Endothelial cell of umbilical vein (primary cell): ENCODE data around the gene PPFIBP2.

ENCODE experiments used
- EZH2 ChIP-seq: IDR thresholded peaks from 2 replicates; pipeline ENCODE4 v1.6.1; 2012; ENCODE audit warnings: borderline replicate concordance, low read depth, mild to moderate bottlenecking, moderate library complexity, low read length, inconsistent platforms; ENCODE audit not compliant: severe bottlenecking
- POLR2A ChIP-seq: IDR thresholded peaks from 2 replicates; pipeline ENCODE4 v1.6.1; 2012; ENCODE audit warnings: low read depth, mild to moderate bottlenecking, control low read depth, low read length
- POLR2AphosphoS5 ChIP-seq: IDR thresholded peaks from 2 replicates; pipeline ENCODE4 v1.6.1; 2012; ENCODE audit warnings: low read depth, mild to moderate bottlenecking, control low read depth, low read length, moderate library complexity; ENCODE audit not compliant: insufficient read depth

DNA sequence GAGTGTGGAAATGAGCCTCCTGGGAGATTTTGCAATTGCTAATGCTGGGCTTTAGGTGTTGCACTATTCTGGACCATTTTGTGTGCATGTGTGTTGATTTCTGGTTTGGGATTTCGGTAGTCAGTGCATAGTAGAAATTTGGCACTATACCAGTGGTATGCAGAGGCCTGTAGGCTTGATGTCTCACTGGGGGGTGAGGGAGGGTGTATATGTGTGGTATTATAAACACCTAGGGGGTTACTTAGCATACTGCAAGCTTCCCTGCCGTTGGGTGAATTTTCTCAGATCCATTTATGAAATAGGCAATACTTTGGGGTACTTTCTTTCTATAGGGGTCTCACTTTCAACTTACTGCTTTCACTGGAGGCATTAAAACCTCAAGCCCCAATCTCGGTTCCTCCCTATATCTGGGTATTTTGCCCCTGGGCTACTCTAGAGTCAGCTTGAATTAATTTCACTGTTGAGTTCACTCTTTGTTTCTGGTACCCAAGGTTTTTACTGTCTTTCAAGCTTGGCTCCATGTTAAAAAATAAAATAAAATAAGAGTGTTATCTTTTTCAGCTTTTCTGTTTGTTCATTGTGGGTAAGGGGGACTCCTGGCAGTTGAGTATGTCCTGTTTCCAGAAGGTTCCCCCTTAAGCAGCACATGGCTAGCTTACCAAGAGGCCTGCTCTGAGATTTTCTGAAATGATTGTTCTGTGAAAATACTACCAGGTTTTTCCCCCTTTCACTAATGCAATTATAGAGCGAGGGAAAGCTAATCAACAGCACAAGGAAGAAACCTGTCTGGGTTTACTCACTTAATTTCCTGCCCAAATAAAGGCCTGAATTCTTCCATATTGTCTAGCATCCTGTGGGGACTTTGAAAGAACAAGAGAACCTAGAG lies 45.8 kb downstream of the PPFIBP2 start:
- TF ChIP-seq POLR2A (no peak), POLR2AphosphoS5 (no peak), EZH2 (no peak)
